Neuron (in vitro differentiated cells): ENCODE data around the gene EVC2.
"Not testable (repeated sequence)": the region's sequence is repeated elsewhere in the genome, so short reads cannot be mapped to it uniquely, and the experiment has no call there.

Experiments
- H2AFZ ChIP-seq: one replicate; pipeline ENCODE4 v1.6.1; 2013; ENCODE audit warnings: low read depth, mild to moderate bottlenecking, inconsistent platforms, low read length, moderate library complexity
- H3K27me3 ChIP-seq: one replicate; pipeline ENCODE4 v1.6.1; 2013; ENCODE audit warnings: low read length; ENCODE audit not compliant: insufficient read depth
- H3K36me3 ChIP-seq: one replicate; pipeline ENCODE4 v1.6.1; 2013; ENCODE audit warnings: low read length; ENCODE audit not compliant: insufficient read depth
- H3K4me1 ChIP-seq: one replicate; pipeline ENCODE4 v1.6.1; 2013; ENCODE audit warnings: low read length; ENCODE audit not compliant: insufficient read depth
- H3K4me3 ChIP-seq: 2 replicates; pipeline ENCODE4 v1.5.1; 2013; ENCODE audit warnings: mild to moderate bottlenecking, low read length, moderate library complexity
- H3K9me3 ChIP-seq: one replicate; pipeline ENCODE4 v1.6.1; 2013; ENCODE audit warnings: low read length

The EVC2 gene

DNA sequence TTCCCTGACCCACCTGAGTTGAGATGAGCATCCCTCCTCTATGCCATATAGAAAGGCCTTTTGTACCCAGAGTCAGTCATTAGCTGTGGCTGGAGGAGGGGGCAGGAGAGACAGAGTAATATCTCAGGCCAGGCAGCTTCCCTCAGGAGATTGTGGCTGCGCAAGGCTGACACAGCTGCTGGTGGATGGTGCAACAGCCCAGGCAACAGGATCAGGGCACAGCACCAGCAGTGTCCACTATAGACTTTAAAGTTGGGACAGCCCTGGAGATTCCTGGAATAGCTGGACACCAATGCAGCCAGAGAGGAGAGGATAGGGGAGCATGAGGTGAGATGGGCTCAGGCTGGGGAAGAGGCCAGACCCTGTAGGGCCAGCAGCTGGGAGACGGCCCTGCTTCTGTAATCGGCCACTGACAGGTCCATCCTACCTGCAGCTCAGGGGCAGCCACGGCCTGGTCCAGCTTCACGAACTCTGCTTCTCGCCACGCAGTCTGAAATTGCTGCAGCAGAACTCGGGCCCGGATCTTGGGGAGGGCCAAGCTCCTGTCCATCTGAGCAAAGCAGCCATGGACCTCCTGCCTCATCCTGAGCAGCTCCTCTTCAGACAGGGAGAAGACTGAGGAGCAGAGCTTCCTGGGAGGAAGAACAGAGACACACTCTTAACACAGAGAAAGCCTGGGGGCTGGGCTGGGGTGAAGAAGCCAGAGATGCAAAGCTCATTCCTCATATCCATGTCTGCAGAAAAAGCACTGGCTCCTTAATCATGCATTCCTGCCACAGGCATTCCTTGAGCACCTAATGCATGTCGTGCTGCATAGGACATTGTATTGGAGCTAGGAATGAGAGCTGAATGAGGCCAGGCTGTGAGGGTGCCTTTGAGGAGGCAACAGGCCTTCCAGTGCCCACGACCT, 90.1 kb downstream of the EVC2 start:
- no peaks in the 10 kb centered on the region for H3K9me3 ChIP-seq
- no peak overlapping the region for H2AFZ ChIP-seq
- no peak overlapping the region for H3K4me3 ChIP-seq
- H3K27me3 ChIP-seq, result no peaks in the 10 kb centered on the region
- no peaks in the 10 kb centered on the region for H3K36me3 ChIP-seq
- no peaks in the 10 kb centered on the region for H3K4me1 ChIP-seq

DNA sequence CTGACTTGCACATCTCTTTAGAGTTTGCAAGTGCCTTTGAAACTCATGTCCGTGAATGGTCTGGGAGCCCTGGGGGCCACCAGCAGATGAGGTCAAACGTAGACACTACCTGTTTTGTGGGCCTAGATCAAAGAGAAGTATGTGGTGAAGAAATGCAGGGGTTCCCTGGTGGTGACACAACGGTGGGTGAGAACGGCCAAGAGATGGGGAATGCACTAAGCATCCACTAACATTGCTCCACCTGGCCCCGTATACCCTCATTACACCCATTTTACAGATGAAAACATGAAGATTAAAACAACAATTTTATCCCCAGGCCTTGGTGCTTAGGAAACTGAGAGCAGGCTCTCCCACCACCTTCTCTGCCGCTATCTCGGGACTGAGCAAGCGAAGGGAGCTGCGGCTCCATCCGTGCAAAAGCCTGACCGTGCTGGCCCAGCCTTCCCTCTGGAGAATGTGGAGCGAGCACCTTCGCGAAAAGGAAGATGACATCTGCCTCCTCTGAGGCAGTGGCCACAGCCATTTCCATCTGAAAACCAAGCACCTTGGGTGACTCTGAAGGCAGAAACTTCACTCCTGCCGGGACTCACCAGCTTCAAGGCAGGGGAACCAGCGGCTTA, 91.9 kb downstream of the EVC2 start:
- Histone ChIP-seq H3K4me1 (no peaks in the 10 kb centered on the region), H3K27me3 (no peaks in the 10 kb centered on the region), H3K36me3 (no peaks in the 10 kb centered on the region), H3K9me3 (no peaks in the 10 kb centered on the region), H2AFZ (no peak overlapping the region), H3K4me3 (no peak overlapping the region)

DNA sequence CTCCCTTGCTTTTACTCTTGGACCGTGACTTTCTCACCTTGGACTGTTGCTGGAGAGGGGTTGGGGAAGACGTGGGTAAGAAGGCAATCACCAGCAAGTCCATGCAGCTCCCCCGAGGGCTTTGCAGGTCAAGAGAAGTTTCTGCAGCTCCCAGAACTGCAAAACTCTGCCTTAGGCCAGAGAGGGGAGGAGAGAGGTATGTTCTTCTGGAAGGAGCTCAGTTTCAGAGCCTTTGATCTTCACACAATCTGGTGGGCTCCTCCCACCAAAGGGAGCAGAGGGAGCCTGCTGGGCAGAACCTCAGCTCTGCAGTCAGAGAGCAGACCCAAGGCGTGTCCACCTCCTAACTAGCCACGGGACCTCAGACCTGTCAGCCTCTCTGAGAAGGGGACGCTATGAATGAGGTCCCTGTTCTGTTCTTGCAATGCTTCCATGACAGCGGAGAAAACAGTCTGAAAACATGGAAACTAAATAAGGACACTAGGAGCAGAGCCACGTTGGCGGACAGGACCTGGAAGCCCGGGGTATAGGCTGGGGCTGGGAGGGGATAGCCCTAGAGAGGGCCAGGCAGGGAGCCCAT, 92.8 kb downstream of the EVC2 start:
- H3K9me3 ChIP-seq, result no peaks in the 10 kb centered on the region
- H3K4me1 ChIP-seq, result no peaks in the 10 kb centered on the region
- no peaks in the 10 kb centered on the region for H3K27me3 ChIP-seq
- H3K36me3 ChIP-seq, result no peaks in the 10 kb centered on the region
- H3K4me3 ChIP-seq, result no peak overlapping the region
- no peak overlapping the region for H2AFZ ChIP-seq

DNA sequence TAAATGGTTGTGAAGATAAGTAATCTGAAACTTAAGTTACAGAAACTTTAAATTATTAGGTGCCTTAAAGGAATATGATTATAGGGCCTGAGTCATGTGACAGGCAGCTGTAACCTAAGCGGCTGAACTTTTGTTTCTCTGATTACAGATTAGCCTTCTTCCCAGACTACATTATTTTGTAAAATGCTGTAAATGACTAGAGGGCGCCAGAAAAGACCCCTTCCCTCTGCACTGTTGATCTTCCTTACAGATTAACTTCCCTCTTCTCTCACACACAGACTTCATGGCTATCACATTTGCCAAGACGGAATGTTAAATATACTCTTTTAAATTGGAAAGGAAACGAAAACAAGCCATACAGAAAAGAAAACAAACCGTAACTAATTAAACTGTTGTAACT, 96.6 kb downstream of the EVC2 start:
- no peaks in the 10 kb centered on the region for H3K27me3 ChIP-seq
- no peaks in the 10 kb centered on the region for H3K9me3 ChIP-seq
- no peak overlapping the region for H2AFZ ChIP-seq
- no peaks in the 10 kb centered on the region for H3K4me1 ChIP-seq
- no peaks in the 10 kb centered on the region for H3K36me3 ChIP-seq
- H3K4me3 ChIP-seq, result no peak overlapping the region

DNA sequence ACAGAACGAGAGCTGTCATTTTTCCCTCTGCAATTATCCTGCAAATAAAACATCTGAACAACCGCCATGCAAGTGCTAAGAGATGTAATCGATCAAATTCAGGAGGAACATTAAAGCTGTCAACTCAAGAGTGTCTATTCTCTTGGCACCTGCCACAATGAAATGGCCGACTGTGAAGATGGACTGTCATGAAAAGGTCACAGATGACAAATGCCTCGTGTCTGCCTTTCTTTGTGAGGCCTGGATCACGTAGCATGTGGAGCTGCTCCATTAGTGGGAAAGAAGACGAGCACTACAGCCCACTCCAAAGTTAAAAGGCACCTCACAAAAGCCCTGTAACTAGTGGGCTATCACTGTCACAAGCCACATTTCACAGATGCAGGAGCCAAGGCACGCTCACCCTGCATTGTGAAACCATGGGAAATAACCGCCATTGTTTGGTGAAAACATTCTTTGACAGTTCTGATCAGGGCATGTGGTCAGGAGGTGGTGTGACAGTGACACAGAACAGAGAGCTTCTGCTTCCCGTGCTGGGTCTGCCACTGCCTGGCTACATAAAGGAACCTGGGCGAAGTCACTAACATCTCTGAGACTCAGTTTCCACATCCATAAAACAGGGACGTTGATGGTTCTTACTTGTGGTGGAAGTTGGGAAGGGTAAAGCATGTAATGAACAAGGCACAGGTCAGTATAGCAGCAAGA, 98.9 kb downstream of the EVC2 start:
- no peak overlapping the region for H3K4me3 ChIP-seq
- no peaks in the 10 kb centered on the region for H3K36me3 ChIP-seq
- H2AFZ ChIP-seq, result no peak overlapping the region
- H3K27me3 ChIP-seq, result peaks cover 3% of the 10 kb centered on the region
- no peaks in the 10 kb centered on the region for H3K4me1 ChIP-seq
- H3K9me3 ChIP-seq, result no peaks in the 10 kb centered on the region

DNA sequence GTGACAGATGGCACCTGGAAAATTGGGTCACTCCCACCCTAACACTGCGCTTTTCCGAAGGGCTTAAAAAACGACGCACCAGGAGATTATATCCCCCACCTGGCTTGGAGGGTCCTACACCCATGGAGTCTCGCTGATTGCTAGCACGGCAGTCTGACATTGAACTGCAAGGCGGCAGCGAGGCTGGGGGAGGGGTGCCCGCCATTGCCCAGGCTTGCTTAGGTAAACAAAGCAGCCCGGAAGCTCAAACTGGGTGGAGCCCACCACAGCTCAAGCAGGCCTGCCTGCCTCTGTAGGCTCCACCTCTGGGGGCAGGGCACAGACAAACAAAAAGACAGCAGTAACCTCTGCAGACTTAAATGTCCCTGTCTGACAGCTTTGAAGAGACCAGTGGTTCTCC, 114.5 kb downstream of the EVC2 start:
- H3K9me3 ChIP-seq, H3K4me3 ChIP-seq, H3K27me3 ChIP-seq, H3K36me3 ChIP-seq, H2AFZ ChIP-seq, H3K4me1 ChIP-seq: not testable (repeated sequence)

DNA sequence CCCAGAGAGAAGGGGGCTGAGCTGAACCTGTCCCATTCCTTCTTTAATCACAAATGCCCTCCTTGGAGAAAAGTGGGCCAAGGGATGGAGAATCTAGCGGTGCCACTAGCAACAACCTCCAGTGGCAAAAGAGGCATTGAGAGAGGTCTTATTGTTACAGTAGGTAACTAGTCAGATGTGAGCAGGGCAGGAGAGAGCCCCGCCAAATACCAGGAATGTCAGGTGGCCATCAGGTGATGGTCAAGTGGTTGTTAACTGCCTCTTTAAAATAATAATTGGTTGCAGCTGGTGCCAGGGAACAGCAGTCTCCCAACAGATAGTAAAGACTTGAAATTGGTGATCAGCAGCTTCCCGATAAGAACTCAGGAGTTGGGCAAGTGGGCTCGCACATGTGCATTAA, 116.1 kb downstream of the EVC2 start:
- H2AFZ ChIP-seq, result no peak overlapping the region
- H3K36me3 ChIP-seq, result no peaks in the 10 kb centered on the region
- no peak overlapping the region for H3K4me3 ChIP-seq
- H3K27me3 ChIP-seq, result no peaks in the 10 kb centered on the region
- H3K9me3 ChIP-seq, result no peaks in the 10 kb centered on the region
- H3K4me1 ChIP-seq, result no peaks in the 10 kb centered on the region

DNA sequence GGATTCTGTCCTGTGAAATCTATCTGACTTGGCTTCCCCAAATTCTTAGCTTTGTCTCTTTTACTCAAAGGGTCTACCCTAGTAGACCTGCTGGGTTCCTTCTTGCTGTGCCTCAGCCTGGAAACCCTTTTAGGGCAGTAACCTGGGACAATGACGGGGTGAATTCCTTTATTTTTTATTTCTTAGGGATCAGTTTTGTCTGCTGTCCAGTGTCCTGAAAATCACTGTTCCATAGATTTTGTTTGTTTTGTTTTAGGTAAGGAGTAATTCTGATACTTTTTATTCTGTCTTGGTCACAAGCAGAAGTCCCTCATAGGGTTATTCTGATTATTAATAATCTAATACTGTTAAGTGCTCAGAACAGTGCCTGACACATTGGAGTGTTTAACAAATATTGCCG, 118.9 kb downstream of the EVC2 start:
- H3K27me3 ChIP-seq, result no peaks in the 10 kb centered on the region
- no peak overlapping the region for H3K4me3 ChIP-seq
- H3K4me1 ChIP-seq, result no peaks in the 10 kb centered on the region

DNA sequence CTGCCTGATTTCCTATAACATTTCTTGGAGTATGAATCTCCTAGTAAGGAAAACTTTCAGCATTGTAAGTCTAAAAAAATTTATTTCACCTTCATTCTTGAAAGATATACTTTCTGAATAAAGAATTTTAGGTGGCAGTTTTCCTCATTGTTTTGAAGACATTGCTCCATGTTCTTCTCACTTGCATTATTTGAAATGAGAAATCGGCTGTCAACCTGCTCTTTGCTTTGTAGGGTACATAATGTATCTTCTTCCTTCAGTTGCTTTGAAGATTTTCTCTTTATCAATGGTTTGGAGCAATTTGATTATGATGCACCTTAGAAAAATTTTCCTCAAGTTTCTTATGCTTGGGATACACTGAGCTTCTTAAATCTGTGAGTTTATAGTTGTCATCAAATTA, 120.3 kb downstream of the EVC2 start:
- no peaks in the 10 kb centered on the region for H3K36me3 ChIP-seq
- H3K9me3 ChIP-seq, result no peaks in the 10 kb centered on the region
- H3K4me3 ChIP-seq, result no peak overlapping the region
- H3K4me1 ChIP-seq, result no peaks in the 10 kb centered on the region
- no peak overlapping the region for H2AFZ ChIP-seq
- no peaks in the 10 kb centered on the region for H3K27me3 ChIP-seq

More for the DNA sequence above, 118.9 kb downstream of the EVC2 start:
- Histone ChIP-seq H2AFZ (no peak overlapping the region), H3K36me3 (no peaks in the 10 kb centered on the region), H3K9me3 (no peaks in the 10 kb centered on the region)

DNA sequence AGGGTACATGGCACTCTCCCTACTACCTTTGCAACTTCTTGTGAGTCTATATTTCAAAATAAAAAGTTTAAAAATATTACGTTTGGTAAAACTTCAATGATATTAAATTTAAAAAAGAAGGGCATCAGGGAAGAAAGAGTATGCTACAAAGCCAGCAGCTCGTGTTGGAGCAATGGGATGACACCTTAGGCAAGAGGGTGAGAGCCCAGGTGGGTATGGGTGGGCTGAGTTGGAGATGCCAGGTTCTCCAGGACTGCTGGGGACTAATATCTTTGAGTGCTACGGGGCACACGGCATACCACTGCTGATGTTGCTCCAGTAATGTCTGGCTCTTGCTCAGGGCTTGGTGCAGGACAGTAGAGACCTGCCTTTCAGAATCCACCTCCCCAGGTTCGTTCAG, 132.4 kb downstream of the EVC2 start:
- Histone ChIP-seq H3K27me3 (peaks cover 6% of the 10 kb centered on the region), H2AFZ (no peak overlapping the region), H3K4me3 (no peak overlapping the region), H3K4me1 (no peaks in the 10 kb centered on the region), H3K36me3 (no peaks in the 10 kb centered on the region), H3K9me3 (no peaks in the 10 kb centered on the region)

DNA sequence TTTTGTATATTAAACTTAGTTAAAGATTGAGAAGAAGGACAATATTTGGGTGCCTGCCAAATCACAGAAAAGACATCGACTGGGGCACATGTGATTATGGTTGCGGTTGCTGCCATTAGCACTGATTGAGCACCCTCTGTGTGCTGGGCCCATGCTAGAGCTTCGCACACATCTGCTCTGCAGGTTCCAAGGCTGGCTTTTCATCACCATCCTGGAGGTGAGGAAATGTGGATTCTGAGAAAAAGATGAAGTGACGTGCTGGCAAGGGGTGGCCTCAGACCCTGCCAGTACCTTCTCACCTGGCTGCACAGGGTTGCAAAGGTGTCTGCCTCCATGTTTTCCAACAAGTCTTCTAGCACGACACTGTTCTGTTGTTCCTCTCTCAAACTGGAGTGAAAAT, 134.0 kb downstream of the EVC2 start:
- Histone ChIP-seq H3K36me3 (no peaks in the 10 kb centered on the region), H3K9me3 (no peaks in the 10 kb centered on the region), H3K4me3 (no peak overlapping the region), H3K27me3 (peaks cover 6% of the 10 kb centered on the region), H3K4me1 (no peaks in the 10 kb centered on the region), H2AFZ (no peak overlapping the region)

DNA sequence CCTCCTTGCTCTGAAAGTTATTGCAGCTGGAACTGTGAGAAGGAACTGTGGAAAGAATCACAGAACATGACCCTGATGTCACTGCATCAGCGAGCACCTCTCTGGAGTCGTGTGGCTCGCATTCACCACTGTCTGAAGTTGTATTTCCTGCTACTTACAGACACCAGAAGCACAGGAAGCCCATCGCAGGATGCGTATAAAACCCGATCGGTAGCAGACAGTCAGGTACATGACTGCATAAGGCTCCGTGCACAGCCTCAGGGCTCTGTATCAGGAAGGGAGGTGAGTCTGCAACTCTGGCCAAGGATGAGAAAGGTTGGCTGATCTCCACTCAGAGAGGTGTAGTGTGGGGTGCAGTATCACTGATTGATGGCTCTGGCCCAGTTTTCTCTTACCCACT, 134.4 kb downstream of the EVC2 start:
- Histone ChIP-seq H3K9me3 (no peaks in the 10 kb centered on the region), H2AFZ (no peak overlapping the region), H3K27me3 (peaks cover 6% of the 10 kb centered on the region), H3K4me1 (no peaks in the 10 kb centered on the region), H3K4me3 (no peak overlapping the region), H3K36me3 (no peaks in the 10 kb centered on the region)

DNA sequence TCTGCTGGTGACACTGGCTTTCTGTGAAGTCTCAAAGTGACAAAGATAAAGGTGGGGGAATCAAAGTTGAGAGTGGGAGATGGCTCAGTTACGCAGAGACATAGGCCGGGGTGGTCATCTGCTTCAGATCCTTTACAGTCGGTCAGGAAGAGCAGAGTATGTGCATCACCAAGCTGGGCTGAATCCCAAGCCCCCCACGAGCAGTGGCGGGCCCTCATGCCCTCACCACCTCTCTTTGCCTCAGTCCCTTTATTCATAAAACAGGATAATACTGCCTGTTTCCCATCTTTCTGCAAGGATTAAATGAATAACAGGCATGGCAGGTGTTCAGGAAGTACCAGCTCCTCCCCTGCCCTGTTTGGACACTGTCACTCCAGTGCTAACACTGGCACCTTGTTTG, 135.6 kb downstream of the EVC2 start:
- Histone ChIP-seq H3K36me3 (no peaks in the 10 kb centered on the region), H3K27me3 (peaks cover 9% of the 10 kb centered on the region), H2AFZ (no peak overlapping the region), H3K9me3 (no peaks in the 10 kb centered on the region), H3K4me3 (no peak overlapping the region), H3K4me1 (no peaks in the 10 kb centered on the region)
